CD4-positive, alpha-beta memory T cell (primary cell): ENCODE results near the gene LGALS3BP. TPM values are rescaled to one million over a fixed set of nuclear protein-coding genes. Genes with fewer than 3 reads are reported as not detected.

Experiments
- CTCF ChIA-PET: fragments of 350-600 bp; sonication (Branson Sonifier 250); formaldehyde crosslinking; loops from one replicate; lab custom pipeline; 2021; ENCODE audit warnings: inconsistent platforms; ENCODE audit not compliant: partially characterized antibody; lab: Charles Lee
- POLR2A ChIA-PET: fragments of 350-600 bp; sonication (Branson Sonifier 250); formaldehyde crosslinking; loops from one replicate; lab custom pipeline; 2021; ENCODE audit not compliant: partially characterized antibody; lab: Charles Lee
- DNase-seq, 5 donors: peaks; one replicate each; pipeline versions ENCODE4 v3.0.0 to v3.0.0-alpha.2; 2020 to 2022; ENCODE audit warnings: mixed read lengths in 1 of 5
- H3K27ac ChIP-seq: one replicate; pipeline ENCODE4 v1.7.0; 2013; ENCODE audit warnings: low read depth, low read length
- H3K27me3 ChIP-seq: 2 replicates; pipeline ENCODE4 v1.7.0; 2013; ENCODE audit warnings: mild to moderate bottlenecking, low read length, moderate library complexity; ENCODE audit not compliant: insufficient read depth
- H3K36me3 ChIP-seq: 2 replicates; pipeline ENCODE4 v1.7.0; 2013; ENCODE audit warnings: mild to moderate bottlenecking, low read length, moderate library complexity; ENCODE audit not compliant: insufficient read depth
- H3K4me1 ChIP-seq: 2 replicates; pipeline ENCODE4 v1.7.0; 2013; ENCODE audit warnings: mild to moderate bottlenecking, low read length, moderate library complexity; ENCODE audit not compliant: insufficient read depth
- H3K4me3 ChIP-seq, 2 donors: one replicate each; pipeline ENCODE4 v1.7.0; 2013; ENCODE audit warnings: low read length in 2 of 2, mild to moderate bottlenecking in 1 of 2
- H3K9me3 ChIP-seq, 2 donors: one replicate each; pipeline ENCODE4 v1.7.0; 2013; ENCODE audit warnings: low read length in 2 of 2, control low read depth in 1 of 2; ENCODE audit not compliant: control insufficient read depth in 1 of 2
- H3K27ac Mint-ChIP-seq, 7 donors: one replicate each; pipeline ENCODE4 v1.8.0; 2020 to 2021; ENCODE audit warnings: mixed read lengths in 7 of 7, mild to moderate bottlenecking in 6 of 7, inconsistent platforms in 3 of 7, moderate library complexity in 3 of 7
- H3K27me3 Mint-ChIP-seq, 2 donors: one replicate each; pipeline ENCODE4 v1.8.0; 2020 to 2021; ENCODE audit warnings: mixed read lengths in 2 of 2
- H3K36me3 Mint-ChIP-seq, 2 donors: one replicate each; pipeline ENCODE4 v1.8.0; 2020 to 2021; ENCODE audit warnings: mixed read lengths in 2 of 2, inconsistent platforms in 1 of 2, mild to moderate bottlenecking in 1 of 2
- H3K4me1 Mint-ChIP-seq, 4 donors: one replicate each; pipeline ENCODE4 v1.8.0; 2020 to 2021; ENCODE audit warnings: mixed read lengths in 4 of 4, mild to moderate bottlenecking in 1 of 4
- H3K4me3 Mint-ChIP-seq, 8 donors: one replicate each; pipeline ENCODE4 v1.8.0; 2020 to 2021; ENCODE audit warnings: mixed read lengths in 8 of 8, mild to moderate bottlenecking in 7 of 8, moderate library complexity in 6 of 8, inconsistent platforms in 3 of 8
- H3K9me3 Mint-ChIP-seq, 8 donors: one replicate each; pipeline ENCODE4 v1.8.0; 2020 to 2021; ENCODE audit warnings: mixed read lengths in 8 of 8, mild to moderate bottlenecking in 5 of 8, inconsistent platforms in 3 of 8, moderate library complexity in 1 of 8
- intact Hi-C: fragments of 100-400 bp; cut with micrococcal nuclease; formaldehyde crosslinking; loops from one replicate; pipeline ENCODE4 v1.15.1; 2023
- polyA plus RNA-seq, 2 donors: library from polyadenylated mRNA; unstranded; fragments of 300-500 nt; fragmentation: Illumina TruSeq; gene quantifications; one replicate each; pipeline ENCODE4 v1.2.3, GENCODE V29; 2021
- total RNA-seq, 2 experiments: library from RNA; stranded (reverse); gene quantifications; one replicate each; pipeline ENCODE4 v1.2.3, GENCODE V29; 2021

LGALS3BP gene
- total and polyA plus RNA-seq, 4 experiments from 2014 or later, result 44.8 to 70.7 (median 51.0) TPM

- Mint-ChIP-seq H3K9me3 (no peaks in the 10 kb centered on the region), H3K4me3 (peak overlapping the region in 1 of 8 donors; percentile 9), H3K27me3 (peaks cover 0 to 3% of the 10 kb centered on the region in 2 donors), H3K36me3 (no peaks in the 10 kb centered on the region), H3K27ac (peak overlapping the region in 1 of 7 donors; percentile 9), H3K4me1 (no peaks in the 10 kb centered on the region)
- no peak for DNase-seq
- ChIA-PET POLR2A (no interaction called here), CTCF (no interaction called here)
- no peak overlapping the region for H3K27ac ChIP-seq
- no peaks in the 10 kb centered on the region for H3K36me3 ChIP-seq
- no peaks in the 10 kb centered on the region for H3K27me3 ChIP-seq
- H3K4me3 ChIP-seq, result no peak overlapping the region
- intact Hi-C loops, result no loop called here
- H3K4me1 ChIP-seq, result no peaks in the 10 kb centered on the region
- H3K9me3 ChIP-seq, result no peaks in the 10 kb centered on the region
These were observed 21.0 kb downstream of the LGALS3BP start for GRCh38 chr17:78958641-78959127.

GRCh38 chr17:78957128-78957527, 22.6 kb downstream of the LGALS3BP start:
- no peaks in the 10 kb centered on the region for H3K4me1 Mint-ChIP-seq

GRCh38 chr17:78956254-78956653, 23.5 kb downstream of the LGALS3BP start:
- H3K4me3 ChIP-seq, result no peak overlapping the region
- H3K27ac ChIP-seq, result no peak overlapping the region
- H3K27me3 ChIP-seq, result no peaks in the 10 kb centered on the region
- no peaks in the 10 kb centered on the region for H3K36me3 Mint-ChIP-seq
- POLR2A ChIA-PET, result no interaction called here
- H3K9me3 ChIP-seq, result no peaks in the 10 kb centered on the region
- peaks cover 3% of the 10 kb centered on the region in 2 donors for H3K27me3 Mint-ChIP-seq
- no peak for DNase-seq
- CTCF ChIA-PET, result no interaction called here
- no peaks in the 10 kb centered on the region for H3K4me1 ChIP-seq
- no peak overlapping the region for H3K27ac Mint-ChIP-seq
- no peak overlapping the region for H3K4me3 Mint-ChIP-seq
- no peaks in the 10 kb centered on the region for H3K36me3 ChIP-seq
- intact Hi-C loops, result no loop called here
- H3K9me3 Mint-ChIP-seq, result peaks cover 0 to 6% (median 2%) of the 10 kb centered on the region in 8 donors
- no peaks in the 10 kb centered on the region for H3K4me1 Mint-ChIP-seq

More at GRCh38 chr17:78957128-78957527, 22.6 kb downstream of the LGALS3BP start:
- H3K36me3 ChIP-seq, result no peaks in the 10 kb centered on the region
- Mint-ChIP-seq H3K9me3 (peaks cover 0 to 2% (median 0%) of the 10 kb centered on the region in 8 donors), H3K36me3 (no peaks in the 10 kb centered on the region), H3K4me3 (no peak overlapping the region), H3K27ac (no peak overlapping the region), H3K27me3 (peaks cover 3% of the 10 kb centered on the region in 2 donors)
- no peaks in the 10 kb centered on the region for H3K27me3 ChIP-seq
- POLR2A ChIA-PET, result no interaction called here
- intact Hi-C loops, result no loop called here
- CTCF ChIA-PET, result no interaction called here
- H3K27ac ChIP-seq, result no peak overlapping the region
- no peak for DNase-seq
- H3K4me1 ChIP-seq, result no peaks in the 10 kb centered on the region
- H3K9me3 ChIP-seq, result no peaks in the 10 kb centered on the region
- no peak overlapping the region for H3K4me3 ChIP-seq

- no peaks in the 10 kb centered on the region for H3K36me3 ChIP-seq
- no peak overlapping the region for H3K4me3 ChIP-seq
- H3K9me3 ChIP-seq, result peaks cover 0 to 6% of the 10 kb centered on the region in 2 donors
- H3K9me3 Mint-ChIP-seq, result peaks cover 0 to 22% (median 15%) of the 10 kb centered on the region in 8 donors
- ChIA-PET CTCF (no interaction called here), POLR2A (no interaction called here)
- H3K36me3 Mint-ChIP-seq, result peaks cover 2 to 5% of the 10 kb centered on the region in 2 donors
- no peak for DNase-seq
- H3K4me1 ChIP-seq, result no peaks in the 10 kb centered on the region
- intact Hi-C loops, result no loop called here
- no peak overlapping the region for H3K27ac ChIP-seq
- peaks cover 3% of the 10 kb centered on the region in 2 donors for H3K27me3 Mint-ChIP-seq
- H3K4me3 Mint-ChIP-seq, result no peak overlapping the region
- H3K27me3 ChIP-seq, result no peaks in the 10 kb centered on the region
- H3K4me1 Mint-ChIP-seq, result no peaks in the 10 kb centered on the region
- H3K27ac Mint-ChIP-seq, result no peak overlapping the region
These were observed 25.0 kb downstream of the LGALS3BP start for GRCh38 chr17:78954684-78955083.

GRCh38 chr17:78953356-78954350, 26.1 kb downstream of the LGALS3BP start:
- ChIA-PET CTCF (interaction anchor here (1.1 to 2.5 kb wide), 2 partner anchors 17 to 18 kb away, joined by 3 to 5 read pairs; no protein-coding TSS in a partner anchor), POLR2A (no interaction called here)
- Mint-ChIP-seq H3K36me3 (peaks cover 2 to 5% of the 10 kb centered on the region in 2 donors), H3K9me3 (peaks cover 0 to 25% (median 19%) of the 10 kb centered on the region in 8 donors), H3K27me3 (peaks cover 0 to 3% of the 10 kb centered on the region in 2 donors), H3K27ac (no peak overlapping the region), H3K4me1 (no peaks in the 10 kb centered on the region), H3K4me3 (no peak overlapping the region)
- DNase-seq, result no peak
- intact Hi-C loops, result no loop called here
- Histone ChIP-seq H3K9me3 (peaks cover 0 to 6% of the 10 kb centered on the region in 2 donors), H3K4me3 (no peak overlapping the region), H3K4me1 (no peaks in the 10 kb centered on the region), H3K27me3 (no peaks in the 10 kb centered on the region), H3K27ac (no peak overlapping the region), H3K36me3 (no peaks in the 10 kb centered on the region)

GRCh38 chr17:78952706-78953105, 27.0 kb downstream of the LGALS3BP start:
- CTCF ChIA-PET, result interaction anchor here (1.1 to 2.5 kb wide), 3 partner anchors 18 to 87 kb away, joined by 3 to 5 read pairs (median 3); no protein-coding TSS in a partner anchor
- intact Hi-C loops, result no loop called here

GRCh38 chr17:78951967-78952551, 27.7 kb downstream of the LGALS3BP start:
- H3K27me3 Mint-ChIP-seq, result peaks cover 0 to 3% of the 10 kb centered on the region in 2 donors
- no peak overlapping the region for H3K4me3 Mint-ChIP-seq
- no peak for DNase-seq
- ChIA-PET CTCF (interaction anchor here (1.4 to 2.5 kb wide), 2 partner anchors 20 to 86 kb away, joined by 3 to 5 read pairs; no protein-coding TSS in a partner anchor), POLR2A (no interaction called here)
- Histone ChIP-seq H3K36me3 (no peaks in the 10 kb centered on the region), H3K4me1 (no peaks in the 10 kb centered on the region), H3K9me3 (peaks cover 0 to 6% of the 10 kb centered on the region in 2 donors), H3K4me3 (no peak overlapping the region), H3K27ac (no peak overlapping the region), H3K27me3 (no peaks in the 10 kb centered on the region)
- H3K27ac Mint-ChIP-seq, result no peak overlapping the region
- H3K36me3 Mint-ChIP-seq, result peaks cover 2 to 5% of the 10 kb centered on the region in 2 donors
- no peaks in the 10 kb centered on the region for H3K4me1 Mint-ChIP-seq
- peaks cover 0 to 25% (median 19%) of the 10 kb centered on the region in 8 donors for H3K9me3 Mint-ChIP-seq
- intact Hi-C loops, result no loop called here

More at GRCh38 chr17:78952706-78953105, 27.0 kb downstream of the LGALS3BP start:
- no peaks in the 10 kb centered on the region for H3K4me1 ChIP-seq
- DNase-seq, result no peak
- H3K9me3 ChIP-seq, result peaks cover 0 to 6% of the 10 kb centered on the region in 2 donors
- H3K27ac Mint-ChIP-seq, result no peak overlapping the region
- peaks cover 0 to 25% (median 19%) of the 10 kb centered on the region in 8 donors for H3K9me3 Mint-ChIP-seq
- H3K36me3 Mint-ChIP-seq, result peaks cover 2 to 5% of the 10 kb centered on the region in 2 donors
- no peak overlapping the region for H3K4me3 ChIP-seq
- H3K36me3 ChIP-seq, result no peaks in the 10 kb centered on the region
- H3K27me3 Mint-ChIP-seq, result peaks cover 0 to 3% of the 10 kb centered on the region in 2 donors
- no peaks in the 10 kb centered on the region for H3K4me1 Mint-ChIP-seq
- POLR2A ChIA-PET, result no interaction called here
- no peak overlapping the region for H3K4me3 Mint-ChIP-seq
- H3K27ac ChIP-seq, result no peak overlapping the region
- no peaks in the 10 kb centered on the region for H3K27me3 ChIP-seq
